ENCODE data around the gene MRPL51. TPM values are rescaled to one million over a fixed set of nuclear protein-coding genes. Genes with fewer than 3 reads are reported as not detected.
A peak's percentile ranks its signal among the peaks of the same experiment; 100 is the strongest.

The MRPL51 gene
- total RNA-seq, 1 donor = 113 TPM

DNA sequence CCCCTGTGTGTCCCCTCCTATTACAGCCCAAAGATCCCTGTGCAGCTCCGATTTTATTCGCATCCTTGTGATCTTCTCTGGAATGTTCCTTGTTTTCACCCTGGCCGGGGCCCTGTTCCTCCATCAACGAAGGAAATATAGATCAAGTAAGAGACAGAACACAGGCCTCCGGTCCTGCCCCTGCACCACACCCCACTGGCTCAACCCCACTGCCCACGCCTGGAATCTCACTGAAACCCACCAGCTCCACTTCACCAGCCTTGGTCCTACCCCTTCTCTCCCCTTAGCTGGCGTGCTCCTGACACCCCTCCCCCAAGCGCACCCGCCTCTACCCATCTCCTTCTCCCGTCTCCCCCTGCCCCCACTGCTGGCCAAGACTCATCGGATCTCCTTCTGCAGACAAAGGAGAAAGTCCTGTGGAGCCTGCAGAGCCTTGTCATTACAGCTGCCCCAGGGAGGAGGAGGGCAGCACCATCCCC, 42.2 kb downstream of the MRPL51 start:
- peak overlapping the region; percentile 81 for H3K4me3 ChIP-seq (ENCODE audit: low read depth, low read length)
- TF ChIP-seq, protein P1, sequence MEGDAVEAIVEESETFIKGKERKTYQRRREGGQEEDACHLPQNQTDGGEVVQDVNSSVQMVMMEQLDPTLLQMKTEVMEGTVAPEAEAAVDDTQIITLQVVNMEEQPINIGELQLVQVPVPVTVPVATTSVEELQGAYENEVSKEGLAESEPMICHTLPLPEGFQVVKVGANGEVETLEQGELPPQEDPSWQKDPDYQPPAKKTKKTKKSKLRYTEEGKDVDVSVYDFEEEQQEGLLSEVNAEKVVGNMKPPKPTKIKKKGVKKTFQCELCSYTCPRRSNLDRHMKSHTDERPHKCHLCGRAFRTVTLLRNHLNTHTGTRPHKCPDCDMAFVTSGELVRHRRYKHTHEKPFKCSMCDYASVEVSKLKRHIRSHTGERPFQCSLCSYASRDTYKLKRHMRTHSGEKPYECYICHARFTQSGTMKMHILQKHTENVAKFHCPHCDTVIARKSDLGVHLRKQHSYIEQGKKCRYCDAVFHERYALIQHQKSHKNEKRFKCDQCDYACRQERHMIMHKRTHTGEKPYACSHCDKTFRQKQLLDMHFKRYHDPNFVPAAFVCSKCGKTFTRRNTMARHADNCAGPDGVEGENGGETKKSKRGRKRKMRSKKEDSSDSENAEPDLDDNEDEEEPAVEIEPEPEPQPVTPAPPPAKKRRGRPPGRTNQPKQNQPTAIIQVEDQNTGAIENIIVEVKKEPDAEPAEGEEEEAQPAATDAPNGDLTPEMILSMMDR (IDR thresholded peaks at IDR 0.05; ENCODE audit: insufficient read depth, low read length) = no peak
- no peak for DNase-seq (ENCODE audit: low read depth)

DNA sequence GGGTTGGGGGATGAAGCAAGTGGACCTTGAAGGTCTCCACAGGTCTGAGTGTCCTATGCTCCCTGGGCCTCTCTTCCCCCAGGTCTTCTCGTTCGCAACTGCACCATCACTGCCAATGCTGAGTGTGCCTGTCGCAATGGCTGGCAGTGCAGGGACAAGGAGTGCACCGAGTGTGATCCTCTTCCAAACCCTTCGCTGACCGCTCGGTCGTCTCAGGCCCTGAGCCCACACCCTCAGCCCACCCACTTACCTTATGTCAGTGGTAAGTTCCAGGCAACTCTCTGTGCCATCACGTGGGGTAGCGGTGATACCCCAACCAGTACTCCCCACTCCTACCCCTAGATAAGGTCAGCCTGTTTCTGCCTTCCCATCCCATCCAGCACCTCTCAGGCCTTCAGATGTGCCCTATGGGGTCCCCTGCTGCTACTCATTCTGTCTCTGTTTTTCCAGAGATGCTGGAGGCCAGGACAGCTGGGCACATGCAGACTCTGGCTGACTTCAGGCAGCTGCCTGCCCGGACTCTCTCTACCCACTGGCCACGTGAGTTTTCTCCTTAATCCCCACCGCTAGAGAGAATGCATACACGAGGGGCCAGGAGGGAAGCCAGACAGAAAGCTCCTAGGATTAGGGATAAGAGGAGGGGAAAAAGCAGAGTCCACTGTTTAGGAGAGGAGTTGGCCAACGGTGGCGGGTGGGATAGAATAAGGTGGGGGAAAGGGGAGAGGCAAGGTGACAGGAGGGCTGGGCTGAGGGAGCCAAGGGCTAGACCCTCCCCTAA, 42.8 kb downstream of the MRPL51 start:
- no peak for DNase-seq (ENCODE audit: low read depth)
- H3K4me3 ChIP-seq (ENCODE audit: low read depth, low read length) = peak overlapping the region; percentile 81
- TF ChIP-seq, protein P1 (IDR thresholded peaks at IDR 0.05; ENCODE audit: insufficient read depth, low read length) = no peak

DNA sequence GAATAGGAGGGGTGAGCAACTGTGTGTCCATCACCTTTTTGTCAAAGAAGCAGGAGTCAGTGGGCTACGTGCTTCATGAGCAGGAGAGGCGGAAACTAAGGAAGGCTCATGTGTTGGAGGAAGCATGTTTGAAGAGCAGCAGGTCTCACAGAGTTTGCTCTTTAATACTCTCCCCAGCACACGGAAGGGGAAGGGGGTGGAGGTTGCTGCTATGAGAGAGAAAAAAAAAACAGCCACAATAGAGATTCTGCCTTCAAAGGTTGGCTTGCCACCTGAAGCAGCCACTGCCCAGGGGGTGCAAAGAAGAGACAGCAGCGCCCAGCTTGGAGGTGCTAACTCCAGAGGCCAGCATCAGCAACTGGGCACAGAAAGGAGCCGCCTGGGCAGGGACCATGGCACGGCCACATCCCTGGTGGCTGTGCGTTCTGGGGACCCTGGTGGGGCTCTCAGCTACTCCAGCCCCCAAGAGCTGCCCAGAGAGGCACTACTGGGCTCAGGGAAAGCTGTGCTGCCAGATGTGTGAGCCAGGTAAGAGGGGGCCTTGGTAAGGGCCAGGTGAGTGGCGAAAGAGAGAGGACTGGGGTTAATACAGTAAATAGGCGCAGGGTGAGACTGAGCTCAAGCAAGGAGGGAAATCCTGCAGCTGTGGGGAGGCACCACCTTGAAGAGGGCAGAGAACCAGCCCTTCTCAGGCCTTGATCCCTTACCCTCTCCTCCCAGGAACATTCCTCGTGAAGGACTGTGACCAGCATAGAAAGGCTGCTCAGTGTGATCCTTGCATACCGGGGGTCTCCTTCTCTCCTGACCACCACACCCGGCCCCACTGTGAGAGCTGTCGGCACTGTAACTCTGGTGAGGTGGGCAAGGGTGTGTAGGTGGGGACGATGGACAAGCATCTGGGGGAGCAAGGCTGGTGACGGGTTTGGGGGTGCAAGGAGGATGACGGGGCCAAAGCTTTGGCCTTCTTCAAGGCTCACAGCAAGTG, 48.1 kb downstream of the MRPL51 start, which contains the start of gene CD27:
Gene CD27, plus strand, starts transcription at position 252 of the 985 bp plus-strand sequence. Its CDS starts 141 bp downstream, at position 393.
- TF ChIP-seq, protein P1 (IDR thresholded peaks at IDR 0.05; ENCODE audit: insufficient read depth, low read length) = no peak
- DNase-seq (ENCODE audit: low read depth) = no peak
- no peak within 1 kb of the TSS for H3K4me3 ChIP-seq (ENCODE audit: low read depth, low read length)

DNA sequence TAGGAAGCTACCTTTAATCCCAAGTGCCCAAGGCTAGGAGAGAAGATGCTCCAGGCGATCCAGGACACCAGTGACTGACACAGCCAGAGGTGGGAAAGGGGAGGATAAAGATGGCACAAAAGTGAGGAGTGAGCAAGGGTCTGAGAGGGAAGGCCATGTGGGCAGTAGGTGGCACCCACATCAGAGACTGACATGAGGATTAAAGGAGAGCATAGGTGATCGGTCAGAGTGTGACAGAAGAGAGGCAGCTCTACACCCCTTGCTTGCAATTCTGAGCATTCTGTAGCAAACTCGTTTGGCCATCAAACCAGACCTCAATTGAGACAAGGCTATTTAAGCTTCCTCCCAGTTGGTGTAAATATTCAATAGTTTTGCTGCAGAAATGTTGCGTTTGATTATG, 49.0 kb downstream of the MRPL51 start:
- no peak overlapping the region for H3K4me3 ChIP-seq (ENCODE audit: low read depth, low read length)
- TF ChIP-seq, protein P1 (IDR thresholded peaks at IDR 0.05; ENCODE audit: insufficient read depth, low read length) = no peak
- DNase-seq (ENCODE audit: low read depth) = no peak

DNA sequence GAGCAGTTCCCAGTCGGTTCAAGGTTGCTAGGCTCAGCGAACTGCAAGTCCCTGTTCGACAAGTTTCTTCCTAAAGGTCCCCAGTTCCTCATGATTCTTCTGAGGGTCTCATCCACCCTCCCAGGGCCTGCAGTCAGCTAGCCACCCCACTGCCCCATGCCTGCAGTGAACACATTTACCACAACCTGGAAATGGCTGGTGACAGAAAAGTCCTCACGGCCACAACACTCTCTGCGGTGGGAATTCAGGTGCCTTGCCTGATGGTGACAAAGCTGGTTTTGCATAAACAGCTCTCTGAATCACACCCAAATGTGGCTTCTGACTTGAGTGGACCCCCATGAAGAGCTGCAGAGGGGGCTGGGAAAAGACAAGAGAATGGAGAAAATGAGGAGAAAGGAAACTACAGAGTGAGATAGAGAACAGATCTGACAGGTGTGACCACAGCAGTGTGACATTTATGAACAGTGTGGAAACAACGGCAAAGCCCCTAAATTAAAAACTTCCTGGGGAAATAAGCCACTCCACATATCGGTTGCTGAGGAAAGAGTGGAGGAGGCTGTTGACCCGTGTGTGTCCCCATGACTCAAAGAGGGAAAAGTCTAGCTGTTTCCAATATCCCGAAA, 49.6 kb downstream of the MRPL51 start:
- DNase-seq (ENCODE audit: low read depth) = no peak
- TF ChIP-seq, protein P1 (IDR thresholded peaks at IDR 0.05; ENCODE audit: insufficient read depth, low read length) = no peak
- H3K4me3 ChIP-seq (ENCODE audit: low read depth, low read length) = no peak overlapping the region

DNA sequence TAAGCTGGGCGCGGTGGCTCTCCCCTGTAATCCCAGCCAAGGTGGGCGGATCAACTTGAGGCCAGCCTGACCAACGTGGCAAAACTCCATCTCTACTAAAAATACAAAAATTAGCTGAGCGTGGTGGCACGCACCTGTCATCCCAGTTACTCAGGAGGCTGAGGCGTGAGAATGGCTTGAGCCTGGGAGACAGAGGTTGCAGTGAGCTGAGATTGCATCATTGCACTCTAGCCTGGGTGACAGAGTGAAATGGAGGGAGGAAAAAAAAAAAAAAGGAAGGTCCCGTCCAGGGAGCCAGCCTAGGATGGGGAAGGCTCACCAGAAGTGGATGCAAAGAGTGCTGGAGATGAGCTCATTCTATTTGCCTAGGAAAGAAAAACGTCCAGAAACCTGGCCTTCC, 50.2 kb downstream of the MRPL51 start:
- DNase-seq (ENCODE audit: low read depth) = no peak
- TF ChIP-seq, protein P1 (IDR thresholded peaks at IDR 0.05; ENCODE audit: insufficient read depth, low read length) = no peak
- H3K4me3 ChIP-seq (ENCODE audit: low read depth, low read length) = no peak overlapping the region

Data from fibroblast of the aortic adventitia (primary cell).